NCI-H2081 (cell line): Measurements from ENCODE around the gene TNFRSF8.
"Not testable (repeated sequence)": the region's sequence is repeated elsewhere in the genome, so short reads cannot be mapped to it uniquely, and the experiment has no call there.

Experiments used
- DNase-seq, 2 experiments: peaks; one replicate each; lab custom pipeline; 2025; lab: John Stamatoyannopoulos, UW

TNFRSF8 gene

GRCh38 chr1:12038356-12039163 is 24.5 kb upstream of the TNFRSF8 start:
- no peak for DNase-seq

- DNase-seq: no peak
These were observed 24.0 kb upstream of the TNFRSF8 start for GRCh38 chr1:12039164-12039525.

DNA sequence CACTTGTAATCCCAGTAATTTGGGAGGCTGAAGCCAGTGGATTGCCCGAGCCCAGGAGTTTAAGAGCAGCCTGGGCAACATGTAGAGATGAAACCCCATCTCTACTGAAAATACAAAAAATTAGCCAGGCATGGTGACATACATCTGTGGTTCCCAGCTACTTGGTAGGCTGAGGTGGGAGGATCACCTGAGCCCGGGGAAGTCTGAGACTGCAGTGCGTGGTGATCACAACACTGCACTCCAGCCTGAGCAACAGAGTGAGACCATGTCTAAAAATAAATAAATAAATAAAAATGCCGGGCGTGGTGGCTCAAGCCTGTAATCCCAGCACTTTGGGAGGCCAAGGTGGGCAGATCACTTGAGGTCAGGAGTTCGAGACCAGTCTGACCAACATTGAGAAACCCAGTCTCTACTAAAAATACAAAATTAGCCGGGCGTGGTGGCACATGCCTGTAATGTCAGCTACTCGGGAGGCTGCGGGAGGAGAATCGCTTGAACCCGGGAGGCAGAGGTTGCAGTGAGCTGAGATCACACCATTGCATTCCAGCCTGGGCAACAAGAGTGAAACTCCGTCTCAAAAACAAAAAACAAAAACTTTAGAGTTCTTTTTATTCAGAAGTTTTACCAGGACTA is 23.2 kb upstream of the TNFRSF8 start:
- DNase-seq: not testable (repeated sequence)

GRCh38 chr1:12040457-12041051 is 22.5 kb upstream of the TNFRSF8 start:
- DNase-seq: no peak

GRCh38 chr1:12044187-12044877 is 18.8 kb upstream of the TNFRSF8 start:
- not testable (repeated sequence) for DNase-seq

DNA sequence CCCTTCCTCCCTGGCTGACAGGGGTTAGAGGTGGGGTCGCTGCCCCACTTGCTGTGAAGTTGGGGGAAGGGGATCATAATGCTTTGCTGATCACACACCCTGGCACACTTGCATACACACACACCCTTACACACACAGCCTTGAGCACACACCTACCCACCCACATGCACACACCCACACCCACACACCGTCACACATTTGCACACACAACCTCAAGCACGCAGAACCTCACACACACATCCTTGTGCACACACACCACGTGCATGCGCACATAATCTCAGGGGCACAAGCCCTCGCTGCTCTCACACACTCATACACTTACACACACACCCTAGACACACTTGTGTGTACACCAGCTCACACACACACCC is 16.4 kb upstream of the TNFRSF8 start:
- no peak for DNase-seq

- DNase-seq: no peak
These were observed 15.8 kb upstream of the TNFRSF8 start for GRCh38 chr1:12047120-12047876.

GRCh38 chr1:12048372-12048771 is 14.7 kb upstream of the TNFRSF8 start:
- DNase-seq: no peak

DNA sequence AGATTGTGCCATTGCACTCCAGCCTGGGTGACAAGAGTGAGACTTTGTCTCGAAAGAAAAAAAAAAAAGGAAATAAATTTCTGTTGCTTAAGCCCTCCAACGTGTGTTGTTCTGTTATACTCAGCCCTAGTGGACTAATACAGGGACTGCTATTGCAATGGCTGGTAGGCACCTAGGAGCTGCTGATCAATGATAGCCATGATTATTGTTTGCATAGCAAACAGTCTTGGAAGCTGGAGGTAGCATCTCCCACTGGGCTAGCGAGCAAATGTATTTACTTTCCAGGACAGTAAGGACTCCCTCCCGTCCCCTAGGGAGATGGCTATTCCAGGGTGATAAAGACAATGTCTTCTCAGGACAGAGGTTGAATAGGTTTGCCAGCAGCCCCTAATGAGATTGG is 13.5 kb upstream of the TNFRSF8 start:
- no peak for DNase-seq

DNA sequence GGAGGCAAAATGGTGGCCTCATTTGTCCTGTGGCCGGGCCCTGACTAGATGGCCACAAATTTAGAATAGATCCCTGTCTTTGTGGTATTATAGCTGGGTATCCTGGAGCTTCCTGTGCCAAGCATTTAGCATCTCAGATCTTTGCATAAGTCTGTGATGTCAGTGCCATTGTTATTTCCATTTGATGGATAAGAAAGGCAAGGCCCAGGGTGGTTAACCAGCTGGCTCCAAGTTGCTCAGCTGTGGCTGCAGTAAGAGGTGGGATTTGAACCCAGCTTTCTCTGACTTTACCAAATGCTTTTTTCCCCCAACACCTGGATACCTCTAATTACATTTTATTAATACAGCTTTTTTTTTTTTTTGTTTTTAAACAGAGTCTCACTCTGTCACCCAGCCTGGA is 11.7 kb upstream of the TNFRSF8 start:
- DNase-seq: no peak

DNA sequence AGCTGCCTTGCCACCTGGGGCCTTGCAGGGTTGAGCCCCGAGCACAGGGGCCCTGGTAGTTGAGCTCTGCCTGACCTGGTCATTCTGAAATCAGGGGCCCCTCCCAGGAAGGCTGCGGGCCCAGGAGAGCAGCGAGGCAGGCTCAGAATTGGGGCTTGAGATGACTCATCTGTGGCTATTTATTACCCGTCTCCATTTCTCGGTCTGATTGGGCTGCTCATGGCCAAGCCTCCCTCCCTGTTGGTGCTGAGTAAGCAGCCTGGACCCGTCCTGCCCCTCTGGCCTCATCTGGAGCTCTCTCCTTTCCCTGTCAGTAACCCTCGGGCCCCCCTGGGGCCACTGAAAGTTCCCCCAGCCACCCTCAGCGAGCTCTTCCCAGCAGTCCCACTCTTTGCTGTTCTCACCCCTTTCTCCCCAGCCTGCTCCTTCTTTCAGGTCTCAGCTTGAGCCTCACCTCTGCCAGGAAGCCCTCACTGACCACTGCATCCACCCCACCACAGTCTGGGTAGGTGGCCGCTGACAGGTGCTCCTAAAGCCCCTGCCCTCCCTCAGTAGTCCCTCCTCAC is 11.0 kb upstream of the TNFRSF8 start:
- DNase-seq: no peak

DNA sequence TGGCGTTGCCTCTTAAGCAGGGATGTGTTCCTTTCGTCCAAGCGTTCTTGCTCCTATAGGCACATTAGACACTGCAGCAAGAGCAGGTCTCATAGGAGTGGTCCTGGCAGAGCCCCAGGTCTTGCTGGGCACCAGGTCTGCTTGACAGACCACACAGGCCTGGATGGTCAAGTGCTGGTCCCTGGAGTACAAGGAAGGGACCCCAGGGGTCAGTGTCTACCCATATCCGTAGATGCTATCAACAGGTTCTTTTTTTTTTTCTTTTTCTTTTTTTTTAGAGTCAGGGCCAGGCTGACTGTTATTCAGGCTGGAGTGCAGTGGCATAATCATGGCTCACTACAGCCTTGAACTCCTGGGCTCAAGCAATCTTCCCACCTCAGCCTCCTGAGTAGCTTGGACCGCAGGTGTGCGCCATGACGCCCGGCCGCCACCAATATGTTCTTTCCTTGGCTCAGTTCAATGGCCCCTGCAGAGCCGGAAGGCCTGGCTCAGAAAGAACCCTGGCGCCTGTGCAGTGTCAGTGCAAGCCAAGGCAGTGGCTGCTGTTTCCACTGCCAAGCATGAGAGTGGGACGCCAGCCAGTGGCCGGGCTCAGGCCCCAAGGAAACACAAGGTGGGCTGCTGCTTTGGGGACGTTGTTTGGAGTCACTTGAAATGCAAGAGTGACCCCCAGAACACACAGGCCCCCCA is 10.0 kb upstream of the TNFRSF8 start:
- DNase-seq: no peak

DNA sequence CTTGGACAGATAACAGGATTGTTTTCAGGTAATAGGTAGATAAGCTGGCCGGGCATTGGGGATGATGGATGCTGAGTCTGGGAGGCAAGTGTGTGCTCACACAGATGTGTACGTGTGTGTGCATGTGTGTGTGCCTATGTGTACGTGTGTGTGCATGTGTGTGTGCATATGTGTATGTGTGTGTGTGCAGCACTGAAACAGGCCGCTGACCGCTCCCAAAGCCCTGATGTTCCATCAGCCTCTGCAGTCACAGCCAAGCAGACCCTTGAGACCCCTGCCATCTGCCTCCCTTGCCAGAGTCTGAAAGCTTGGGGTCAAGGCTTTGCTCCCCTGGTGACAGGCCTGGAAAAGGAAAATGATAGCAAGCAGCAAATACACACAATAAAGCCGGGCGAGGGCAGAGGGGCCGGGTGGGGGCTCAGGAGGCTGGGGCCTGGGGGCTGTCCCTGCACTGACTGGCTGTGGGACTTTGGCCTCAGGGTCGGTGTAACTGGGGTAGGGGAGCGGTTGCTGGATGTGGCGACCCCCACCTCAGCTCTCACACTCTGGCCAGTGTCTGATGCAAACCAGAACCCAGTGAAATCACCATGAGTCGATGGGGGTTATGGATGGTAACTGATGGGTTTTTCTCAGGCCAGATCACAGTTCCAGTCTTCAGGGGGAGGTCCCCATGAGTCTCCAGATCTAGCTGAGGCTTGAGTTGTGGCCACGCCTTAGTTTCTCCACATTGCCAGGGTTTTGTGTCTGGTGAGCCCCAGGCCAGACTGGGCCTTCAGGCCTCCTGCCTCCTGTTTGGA is 9.2 kb upstream of the TNFRSF8 start:
- DNase-seq: no peak

GRCh38 chr1:12055259-12055658 is 7.8 kb upstream of the TNFRSF8 start:
- DNase-seq: no peak

DNA sequence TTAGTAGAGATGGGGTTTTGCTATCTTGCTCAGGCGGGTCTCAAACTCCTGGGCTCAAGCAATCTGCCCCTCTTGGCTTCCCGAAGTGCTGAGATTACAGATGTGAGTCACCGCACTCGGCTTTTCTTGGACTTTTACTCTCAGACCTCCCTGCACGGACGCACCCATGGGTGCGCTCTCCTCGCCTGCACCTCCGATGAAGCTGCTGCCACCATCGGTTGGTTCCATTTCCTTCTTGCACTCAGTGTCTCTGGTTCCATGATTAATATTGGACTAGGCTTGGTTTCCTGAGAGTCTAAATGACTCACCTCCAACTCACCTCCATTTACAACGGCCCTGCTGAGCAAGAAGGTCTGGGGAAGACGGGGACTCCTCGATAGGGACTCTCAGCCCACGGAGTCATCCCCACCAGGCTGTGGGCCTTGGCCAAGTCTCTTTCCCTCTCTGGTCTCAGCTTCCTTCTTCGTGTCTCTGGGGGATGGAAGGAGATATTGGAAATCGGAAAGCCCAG is 6.7 kb upstream of the TNFRSF8 start:
- DNase-seq: no peak

- no peak for DNase-seq
These were observed 5.7 kb upstream of the TNFRSF8 start for GRCh38 chr1:12057382-12057781.

DNA sequence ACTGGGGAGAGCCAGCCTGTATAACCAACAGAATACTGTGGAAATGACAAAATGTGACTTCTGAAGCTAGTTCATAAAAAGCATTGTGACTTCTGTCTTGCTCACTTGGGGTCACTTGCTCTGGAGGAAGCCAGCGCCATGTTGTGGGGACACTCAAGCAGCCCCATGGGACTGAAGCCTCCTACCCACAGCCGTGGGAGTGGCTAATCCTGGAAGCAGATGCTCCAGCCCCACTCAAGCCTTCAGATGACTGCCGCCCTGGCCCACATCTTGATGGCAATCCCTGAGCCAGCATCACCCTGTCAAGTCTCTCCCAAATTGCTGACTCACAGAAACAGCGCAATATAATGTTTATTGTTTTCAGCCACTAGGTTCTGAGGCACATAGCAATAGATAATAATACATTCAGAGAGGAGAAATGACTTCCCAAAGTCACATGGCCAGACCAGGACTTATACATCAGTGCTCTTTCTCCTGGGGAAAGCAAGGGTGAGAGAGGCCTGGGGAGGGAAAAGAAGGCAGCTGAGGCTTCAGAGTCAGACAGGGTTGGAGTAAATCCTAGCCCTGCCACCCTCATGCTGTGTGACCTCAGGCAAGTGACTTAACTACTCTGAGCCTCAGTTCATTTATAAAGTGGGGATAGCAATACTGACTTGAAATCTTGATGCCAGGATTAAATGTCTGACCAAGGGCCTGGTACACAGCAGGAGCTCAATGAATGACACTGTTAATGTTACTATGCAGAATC is 5.0 kb upstream of the TNFRSF8 start:
- no peak for DNase-seq

- DNase-seq: no peak
These were observed 3.9 kb upstream of the TNFRSF8 start for GRCh38 chr1:12059226-12059625.

- DNase-seq: no peak
These were observed 3.2 kb upstream of the TNFRSF8 start for GRCh38 chr1:12059722-12060464.
